Uterus (tissue), 2 donors: ENCODE results near the gene SSBP3.

Experiments
- POLR2A ChIP-seq, 2 donors: fragments of 450-650 bp; IDR thresholded peaks; one replicate each; pipeline ENCODE4 v1.6.1; 2016; ENCODE audit warnings: antibody characterized with exemption in 2 of 2, mild to moderate bottlenecking in 1 of 2, moderate library complexity in 1 of 2
- TF ChIP-seq, protein P1 (sequence below), 4 experiments: fragments of 200-600 bp in 2 of 4; fragments of 450-650 bp in 2 of 4; sonication (generic) in 2 of 4; IDR thresholded peaks; one replicate each; pipeline ENCODE4 v1.5.1; 2016 to 2019; ENCODE audit warnings: antibody characterized with exemption in 4 of 4, mild to moderate bottlenecking in 2 of 4, moderate library complexity in 1 of 4

DNA sequence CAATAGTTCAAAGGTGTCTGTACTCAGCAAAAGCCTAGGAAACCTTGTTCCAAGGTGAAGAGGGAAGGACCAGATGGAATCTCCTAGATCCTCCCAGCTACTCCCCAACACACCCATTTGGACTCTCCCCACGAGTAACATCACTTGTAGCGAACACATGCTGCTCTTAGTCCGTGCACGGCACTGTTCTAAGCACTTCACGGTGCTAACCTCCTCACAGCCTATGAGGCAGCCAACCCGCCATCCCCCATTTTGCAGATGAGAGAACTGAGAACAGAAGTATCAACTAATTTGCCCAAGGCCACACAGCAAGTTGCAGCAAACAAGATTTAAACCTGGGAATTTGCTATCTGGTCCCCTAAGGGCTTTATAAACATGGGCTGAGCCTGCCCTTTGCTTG is 182.0 kb downstream of the SSBP3 start:
- TF ChIP-seq, protein P1, sequence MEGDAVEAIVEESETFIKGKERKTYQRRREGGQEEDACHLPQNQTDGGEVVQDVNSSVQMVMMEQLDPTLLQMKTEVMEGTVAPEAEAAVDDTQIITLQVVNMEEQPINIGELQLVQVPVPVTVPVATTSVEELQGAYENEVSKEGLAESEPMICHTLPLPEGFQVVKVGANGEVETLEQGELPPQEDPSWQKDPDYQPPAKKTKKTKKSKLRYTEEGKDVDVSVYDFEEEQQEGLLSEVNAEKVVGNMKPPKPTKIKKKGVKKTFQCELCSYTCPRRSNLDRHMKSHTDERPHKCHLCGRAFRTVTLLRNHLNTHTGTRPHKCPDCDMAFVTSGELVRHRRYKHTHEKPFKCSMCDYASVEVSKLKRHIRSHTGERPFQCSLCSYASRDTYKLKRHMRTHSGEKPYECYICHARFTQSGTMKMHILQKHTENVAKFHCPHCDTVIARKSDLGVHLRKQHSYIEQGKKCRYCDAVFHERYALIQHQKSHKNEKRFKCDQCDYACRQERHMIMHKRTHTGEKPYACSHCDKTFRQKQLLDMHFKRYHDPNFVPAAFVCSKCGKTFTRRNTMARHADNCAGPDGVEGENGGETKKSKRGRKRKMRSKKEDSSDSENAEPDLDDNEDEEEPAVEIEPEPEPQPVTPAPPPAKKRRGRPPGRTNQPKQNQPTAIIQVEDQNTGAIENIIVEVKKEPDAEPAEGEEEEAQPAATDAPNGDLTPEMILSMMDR (IDR thresholded peaks at IDR 0.05), result no peak
- TF ChIP-seq POLR2A (IDR thresholded peaks at IDR 0.05), result no peak
